Activated naive CD8-positive, alpha-beta T cell treated with anti-CD3 and anti-CD28 coated beads for 36 hours (primary cell): ENCODE results near the gene PAAF1. TPM values are rescaled to one million over a fixed set of nuclear protein-coding genes. Genes with fewer than 3 reads are reported as not detected.

Experiments used
- DNase-seq: peaks from one replicate; pipeline ENCODE4 v3.0.0; 2021
- H3K27ac Mint-ChIP-seq: one replicate; pipeline ENCODE4 v1.8.0; 2022; ENCODE audit warnings: mild to moderate bottlenecking, moderate library complexity, mixed read lengths
- H3K27me3 Mint-ChIP-seq: one replicate; pipeline ENCODE4 v1.8.0; 2022; ENCODE audit warnings: mild to moderate bottlenecking, mixed read lengths
- H3K36me3 Mint-ChIP-seq: one replicate; pipeline ENCODE4 v1.8.0; 2021; ENCODE audit warnings: mild to moderate bottlenecking, mixed read lengths
- H3K4me1 Mint-ChIP-seq: one replicate; pipeline ENCODE4 v1.8.0; 2021; ENCODE audit warnings: mixed read lengths
- H3K4me3 Mint-ChIP-seq: one replicate; pipeline ENCODE4 v1.8.0; 2022; ENCODE audit warnings: mild to moderate bottlenecking, moderate library complexity, mixed read lengths
- H3K9me3 Mint-ChIP-seq: one replicate; pipeline ENCODE4 v1.8.0; 2022; ENCODE audit warnings: mixed read lengths
- total RNA-seq, 2 experiments: library from RNA; stranded (reverse); gene quantifications; one replicate each; pipeline ENCODE4 v1.2.3, GENCODE V29; 2021

PAAF1 gene
- total RNA-seq, 2 experiments from 2014 or later: 33.6 to 33.8 TPM

GRCh38 chr11:73946798-73947458 lies 70.1 kb downstream of the PAAF1 start:
- Mint-ChIP-seq H3K36me3 (peaks cover 7% of the 10 kb centered on the region), H3K27me3 (no peaks in the 10 kb centered on the region), H3K27ac (no peak overlapping the region), H3K4me3 (no peak overlapping the region), H3K4me1 (no peaks in the 10 kb centered on the region), H3K9me3 (no peaks in the 10 kb centered on the region)
- DNase-seq: no peak

GRCh38 chr11:73949246-73949645 lies 72.4 kb downstream of the PAAF1 start:
- H3K27me3 Mint-ChIP-seq: no peaks in the 10 kb centered on the region
- no peak for DNase-seq
- H3K4me1 Mint-ChIP-seq: no peaks in the 10 kb centered on the region
- no peak overlapping the region for H3K4me3 Mint-ChIP-seq
- no peaks in the 10 kb centered on the region for H3K9me3 Mint-ChIP-seq
- no peak overlapping the region for H3K27ac Mint-ChIP-seq
- H3K36me3 Mint-ChIP-seq: peaks cover 7% of the 10 kb centered on the region

- Mint-ChIP-seq H3K9me3 (no peaks in the 10 kb centered on the region), H3K27me3 (no peaks in the 10 kb centered on the region), H3K27ac (no peak overlapping the region), H3K4me1 (no peaks in the 10 kb centered on the region), H3K4me3 (no peak overlapping the region), H3K36me3 (peaks cover 7% of the 10 kb centered on the region)
- no peak for DNase-seq
Measured at GRCh38 chr11:73949912-73950311, 73.1 kb downstream of the PAAF1 start.

GRCh38 chr11:73950869-73951710 lies 74.3 kb downstream of the PAAF1 start, which contains the start of gene DNAJB13:
Gene DNAJB13, plus strand, starts transcription at chr11:73951026. Its CDS starts 44 bp downstream, at chr11:73951070.
- peaks cover 7% of the 10 kb centered on the region for H3K36me3 Mint-ChIP-seq

GRCh38 chr11:73951797-73952196 lies 75.0 kb downstream of the PAAF1 start:
- Mint-ChIP-seq H3K9me3 (no peaks in the 10 kb centered on the region), H3K4me3 (no peak overlapping the region), H3K27me3 (no peaks in the 10 kb centered on the region), H3K36me3 (peaks cover 1% of the 10 kb centered on the region), H3K27ac (no peak overlapping the region), H3K4me1 (no peaks in the 10 kb centered on the region)
- no peak for DNase-seq

More at GRCh38 chr11:73950869-73951710, 74.3 kb downstream of the PAAF1 start, which contains the start of gene DNAJB13:
- DNase-seq: no peak
- Mint-ChIP-seq H3K9me3 (no peaks in the 10 kb centered on the region), H3K4me3 (no peak within 1 kb of the TSS), H3K4me1 (no peaks in the 10 kb centered on the region), H3K27me3 (no peaks in the 10 kb centered on the region), H3K27ac (no peak within 1 kb of the TSS)

- Mint-ChIP-seq H3K9me3 (no peaks in the 10 kb centered on the region), H3K4me3 (no peak overlapping the region), H3K27ac (no peak overlapping the region), H3K36me3 (no peaks in the 10 kb centered on the region), H3K27me3 (no peaks in the 10 kb centered on the region), H3K4me1 (peaks cover 4% of the 10 kb centered on the region)
- no peak for DNase-seq
Measured at GRCh38 chr11:73956876-73957653, 80.3 kb downstream of the PAAF1 start.

GRCh38 chr11:73957654-73958361 lies 81.0 kb downstream of the PAAF1 start:
- DNase-seq: no peak
- H3K4me1 Mint-ChIP-seq: peaks cover 4% of the 10 kb centered on the region
- H3K27me3 Mint-ChIP-seq: no peaks in the 10 kb centered on the region
- H3K36me3 Mint-ChIP-seq: no peaks in the 10 kb centered on the region
- H3K9me3 Mint-ChIP-seq: no peaks in the 10 kb centered on the region
- H3K4me3 Mint-ChIP-seq: no peak overlapping the region
- H3K27ac Mint-ChIP-seq: no peak overlapping the region

- no peak for DNase-seq
- Mint-ChIP-seq H3K4me3 (no peak overlapping the region), H3K27ac (no peak overlapping the region), H3K36me3 (no peaks in the 10 kb centered on the region), H3K27me3 (no peaks in the 10 kb centered on the region), H3K9me3 (no peaks in the 10 kb centered on the region), H3K4me1 (peaks cover 4% of the 10 kb centered on the region)
Measured at GRCh38 chr11:73958521-73959141, 81.8 kb downstream of the PAAF1 start.

GRCh38 chr11:73961321-73961720 lies 84.5 kb downstream of the PAAF1 start:
- Mint-ChIP-seq H3K36me3 (no peaks in the 10 kb centered on the region), H3K4me3 (no peak overlapping the region)

GRCh38 chr11:73962101-73962705 lies 85.4 kb downstream of the PAAF1 start:
- Mint-ChIP-seq H3K4me3 (no peak overlapping the region), H3K36me3 (no peaks in the 10 kb centered on the region), H3K27me3 (no peaks in the 10 kb centered on the region), H3K4me1 (peaks cover 20% of the 10 kb centered on the region), H3K9me3 (no peaks in the 10 kb centered on the region), H3K27ac (no peak overlapping the region)
- DNase-seq: no peak

More at GRCh38 chr11:73961321-73961720, 84.5 kb downstream of the PAAF1 start:
- Mint-ChIP-seq H3K27ac (no peak overlapping the region), H3K4me1 (peaks cover 19% of the 10 kb centered on the region), H3K9me3 (no peaks in the 10 kb centered on the region), H3K27me3 (no peaks in the 10 kb centered on the region)
- no peak for DNase-seq

- Mint-ChIP-seq H3K36me3 (no peaks in the 10 kb centered on the region), H3K4me1 (peaks cover 31% of the 10 kb centered on the region), H3K9me3 (no peaks in the 10 kb centered on the region), H3K4me3 (no peak overlapping the region), H3K27ac (no peak overlapping the region), H3K27me3 (no peaks in the 10 kb centered on the region)
- DNase-seq: no peak
Measured at GRCh38 chr11:73963861-73964260, 87.1 kb downstream of the PAAF1 start.

GRCh38 chr11:73965076-73965763 lies 88.4 kb downstream of the PAAF1 start:
- Mint-ChIP-seq H3K4me1 (peaks cover 44% of the 10 kb centered on the region), H3K4me3 (no peak overlapping the region), H3K36me3 (no peaks in the 10 kb centered on the region), H3K27me3 (no peaks in the 10 kb centered on the region), H3K27ac (no peak overlapping the region), H3K9me3 (no peaks in the 10 kb centered on the region)
- DNase-seq: no peak

- Mint-ChIP-seq H3K9me3 (no peaks in the 10 kb centered on the region), H3K27me3 (no peaks in the 10 kb centered on the region), H3K4me3 (no peak overlapping the region), H3K36me3 (no peaks in the 10 kb centered on the region), H3K27ac (no peak overlapping the region), H3K4me1 (peaks cover 49% of the 10 kb centered on the region)
- DNase-seq: no peak
Measured at GRCh38 chr11:73965764-73966121, 88.9 kb downstream of the PAAF1 start.
